ENCODE results near the gene CHRM4.

The CHRM4 gene

GRCh38 chr11:46391578-46392420 is at the start of gene CHRM4:
Gene CHRM4 (minus strand): TSS chr11:46391776. CDS start chr11:46386557, 5,219 bp downstream.
- no peak for DNase-seq

- DNase-seq, result no peak
Measured at GRCh38 chr11:46438211-46438610, 46.6 kb upstream of the CHRM4 start.

GRCh38 chr11:46437122-46437689 is 45.6 kb upstream of the CHRM4 start:
- DNase-seq, result no peak

GRCh38 chr11:46436113-46436512 is 44.5 kb upstream of the CHRM4 start:
- no peak for DNase-seq

- no peak for DNase-seq
Measured at GRCh38 chr11:46435679-46436078, 44.1 kb upstream of the CHRM4 start.

- DNase-seq, result no peak
Measured at GRCh38 chr11:46431211-46431610, 39.6 kb upstream of the CHRM4 start.

- DNase-seq, result no peak
Measured at GRCh38 chr11:46429717-46430116, 38.1 kb upstream of the CHRM4 start.

- no peak for DNase-seq
Measured at GRCh38 chr11:46427364-46427763, 35.8 kb upstream of the CHRM4 start.

GRCh38 chr11:46426233-46426991 is 34.8 kb upstream of the CHRM4 start:
- no peak for DNase-seq

- no peak for DNase-seq
Measured at GRCh38 chr11:46422588-46422987, 31.0 kb upstream of the CHRM4 start.

GRCh38 chr11:46421257-46421880 is 29.8 kb upstream of the CHRM4 start:
- DNase-seq, result peak; percentile 14

- no peak for DNase-seq
Measured at GRCh38 chr11:46420513-46420912, 28.9 kb upstream of the CHRM4 start.

- no peak for DNase-seq
Measured at GRCh38 chr11:46418751-46419150, 27.2 kb upstream of the CHRM4 start.

- DNase-seq, result no peak
Measured at GRCh38 chr11:46417711-46418110, 26.1 kb upstream of the CHRM4 start.

- no peak for DNase-seq
Measured at GRCh38 chr11:46414879-46415278, 23.3 kb upstream of the CHRM4 start.

- peak; percentile 84 for DNase-seq
Measured at GRCh38 chr11:46414466-46414796, 22.9 kb upstream of the CHRM4 start.

GRCh38 chr11:46413760-46414465 is 22.3 kb upstream of the CHRM4 start:
- DNase-seq, result no peak

- no peak for DNase-seq
Measured at GRCh38 chr11:46410021-46410420, 18.4 kb upstream of the CHRM4 start.

GRCh38 chr11:46408407-46408986 is 16.9 kb upstream of the CHRM4 start:
- DNase-seq, result no peak

GRCh38 chr11:46407635-46408034 is 16.1 kb upstream of the CHRM4 start:
- DNase-seq, result no peak

GRCh38 chr11:46404476-46405017 is 13.0 kb upstream of the CHRM4 start:
- no peak for DNase-seq
